GM19043 (cell line): ENCODE results near the gene HOXD4.

ENCODE experiments used
- ATAC-seq: cut with Tn5 transposase; IDR thresholded peaks from one replicate; pipeline ENCODE4 v1.9.1; 2021; ENCODE audit warnings: low read depth; ENCODE audit not compliant: unreplicated experiment

Gene HOXD4

DNA sequence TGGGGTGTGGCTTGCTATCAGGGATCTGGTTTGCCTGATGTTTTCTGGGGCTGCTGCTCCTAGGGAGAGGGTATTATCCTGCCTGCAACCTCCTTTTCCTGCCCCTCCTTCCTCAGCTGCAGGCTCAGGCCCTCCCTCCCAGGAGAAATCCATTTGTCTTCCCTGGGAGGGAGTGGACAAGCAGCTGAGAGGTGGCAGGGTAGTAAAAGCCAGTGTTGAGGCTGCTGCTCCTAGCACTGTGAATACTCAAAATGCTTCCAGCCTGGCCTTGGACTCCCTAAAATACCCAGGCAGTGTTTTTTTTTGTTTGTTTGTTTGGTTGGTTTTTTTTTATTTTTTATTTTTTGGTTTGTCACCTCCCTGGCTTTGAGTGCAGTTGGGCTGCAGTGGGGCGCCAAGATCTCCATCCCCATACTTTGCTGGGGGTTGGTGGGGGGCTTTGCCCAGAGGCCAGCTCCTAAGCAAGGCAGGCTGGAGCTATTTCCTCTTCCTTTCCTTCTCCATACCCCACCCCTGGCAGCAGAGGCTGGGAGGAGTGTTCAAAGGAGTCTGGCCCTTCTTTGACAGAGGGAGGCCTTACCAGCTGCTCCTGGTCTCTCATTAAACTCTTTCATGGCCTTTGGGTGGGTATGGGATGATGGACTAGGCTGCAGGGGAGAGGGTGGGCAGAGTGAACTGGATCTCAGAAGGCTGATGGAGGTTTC lies 19.4 kb downstream of the HOXD4 start:
- no peak for ATAC-seq

DNA sequence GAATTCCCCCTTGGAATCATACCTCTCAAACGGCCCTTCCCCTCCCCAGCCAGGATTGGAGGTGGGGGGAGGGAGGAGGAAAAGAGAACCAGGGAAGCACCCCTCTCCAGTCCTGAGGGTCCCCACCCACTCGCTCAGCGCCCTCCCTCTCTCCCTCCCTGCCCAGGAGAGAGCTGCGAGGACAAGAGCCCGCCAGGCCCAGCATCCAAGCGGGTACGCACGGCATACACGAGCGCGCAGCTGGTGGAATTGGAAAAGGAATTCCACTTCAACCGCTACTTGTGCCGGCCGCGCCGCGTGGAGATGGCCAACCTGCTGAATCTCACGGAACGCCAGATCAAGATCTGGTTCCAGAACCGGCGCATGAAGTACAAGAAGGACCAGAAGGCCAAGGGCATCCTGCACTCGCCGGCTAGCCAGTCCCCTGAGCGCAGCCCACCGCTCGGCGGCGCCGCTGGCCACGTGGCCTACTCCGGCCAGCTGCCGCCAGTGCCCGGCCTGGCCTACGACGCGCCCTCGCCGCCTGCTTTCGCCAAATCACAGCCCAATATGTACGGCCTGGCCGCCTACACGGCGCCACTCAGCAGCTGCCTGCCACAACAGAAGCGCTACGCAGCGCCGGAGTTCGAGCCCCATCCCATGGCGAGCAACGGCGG lies 20.1 kb downstream of the HOXD4 start:
- no peak for ATAC-seq

DNA sequence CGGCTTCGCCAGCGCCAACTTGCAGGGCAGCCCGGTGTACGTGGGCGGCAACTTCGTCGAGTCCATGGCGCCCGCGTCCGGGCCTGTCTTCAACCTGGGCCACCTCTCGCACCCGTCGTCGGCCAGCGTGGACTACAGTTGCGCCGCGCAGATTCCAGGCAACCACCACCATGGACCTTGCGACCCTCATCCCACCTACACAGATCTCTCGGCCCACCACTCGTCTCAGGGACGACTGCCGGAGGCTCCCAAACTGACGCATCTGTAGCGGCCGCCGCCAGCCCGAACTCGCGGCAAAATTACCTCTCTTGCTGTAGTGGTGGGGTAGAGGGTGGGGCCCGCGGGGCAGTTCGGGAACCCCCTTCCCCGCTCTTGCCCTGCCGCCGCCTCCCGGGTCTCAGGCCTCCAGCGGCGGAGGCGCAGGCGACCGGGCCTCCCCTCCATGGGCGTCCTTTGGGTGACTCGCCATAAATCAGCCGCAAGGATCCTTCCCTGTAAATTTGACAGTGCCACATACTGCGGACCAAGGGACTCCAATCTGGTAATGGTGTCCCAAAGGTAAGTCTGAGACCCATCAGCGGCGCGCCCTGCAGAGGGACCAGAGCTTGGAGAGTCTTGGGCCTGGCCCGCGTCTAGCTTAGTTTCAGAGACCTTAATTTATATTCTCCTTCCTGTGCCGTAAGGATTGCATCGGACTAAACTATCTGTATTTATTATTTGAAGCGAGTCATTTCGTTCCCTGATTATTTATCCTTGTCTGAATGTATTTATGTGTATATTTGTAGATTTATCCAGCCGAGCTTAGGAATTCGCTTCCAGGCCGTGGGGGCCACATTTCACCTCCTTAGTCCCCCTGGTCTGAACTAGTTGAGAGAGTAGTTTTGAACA lies 20.9 kb downstream of the HOXD4 start:
- ATAC-seq = no peak

DNA sequence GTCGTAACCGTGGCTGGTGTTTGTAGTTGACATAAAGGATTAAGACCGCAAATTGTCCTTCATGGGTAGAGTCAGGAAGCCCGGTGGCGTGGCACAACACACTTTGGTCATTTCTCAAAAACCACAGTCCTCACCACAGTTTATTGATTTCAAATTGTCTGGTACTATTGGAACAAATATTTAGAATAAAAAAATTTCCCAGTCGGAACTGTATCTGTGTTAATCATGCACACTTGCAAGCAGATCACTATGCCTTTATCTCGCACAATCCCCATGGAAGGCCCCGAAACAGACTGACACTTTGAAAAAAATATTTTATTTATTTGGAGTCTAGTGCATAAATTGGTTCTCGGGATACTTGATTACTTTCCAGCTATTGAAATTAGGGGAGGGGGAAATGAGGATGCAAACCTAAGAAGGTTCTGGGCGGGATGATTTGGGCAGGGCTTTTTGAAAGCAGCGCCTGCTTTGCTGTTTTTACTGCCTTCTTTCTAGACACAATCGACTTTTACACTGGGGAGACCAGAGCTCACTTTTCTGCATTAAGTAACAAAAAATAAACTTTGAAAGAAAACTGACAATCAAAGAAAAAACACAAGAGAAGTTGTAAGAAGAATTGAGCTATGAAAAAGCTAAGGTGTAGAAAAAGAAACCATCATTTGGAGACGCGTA lies 21.7 kb downstream of the HOXD4 start:
- ATAC-seq = no peak

DNA sequence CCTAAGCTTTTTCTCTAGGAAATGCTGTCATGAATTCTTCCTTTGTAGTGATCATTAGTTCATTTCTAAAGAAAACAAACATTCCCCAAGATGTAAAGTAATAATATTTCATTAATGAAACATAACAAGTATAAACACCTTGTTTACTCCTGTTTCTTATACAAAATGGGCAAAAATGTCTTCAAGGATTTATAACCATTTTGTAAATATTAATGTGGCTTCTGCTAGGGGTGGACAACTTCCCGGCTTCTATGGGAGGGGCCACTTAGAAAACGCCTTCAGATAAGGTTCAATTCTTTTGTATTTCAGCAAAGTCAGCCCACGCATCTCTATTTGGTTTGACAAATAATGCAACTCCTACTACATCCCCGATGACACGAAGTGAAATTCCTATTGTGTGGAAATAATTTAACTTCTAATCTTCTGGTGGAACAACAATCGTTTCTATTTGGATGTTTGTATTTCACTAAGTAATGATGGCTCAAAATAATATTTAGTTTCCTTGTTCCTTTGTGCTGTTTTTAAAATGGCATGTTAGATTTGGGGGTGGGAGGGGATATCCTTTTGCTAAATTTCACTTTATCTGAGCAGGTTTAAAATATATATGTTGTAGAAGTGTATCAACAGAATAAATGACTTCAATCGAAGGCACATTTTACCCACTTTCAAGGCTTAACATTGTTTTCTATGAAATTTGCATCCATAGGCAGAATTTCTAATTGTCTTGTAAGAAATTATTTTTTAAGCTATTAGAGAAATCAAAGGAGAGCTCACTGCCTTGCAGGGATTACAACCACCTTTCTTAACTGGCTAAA lies 22.4 kb downstream of the HOXD4 start:
- no peak for ATAC-seq

DNA sequence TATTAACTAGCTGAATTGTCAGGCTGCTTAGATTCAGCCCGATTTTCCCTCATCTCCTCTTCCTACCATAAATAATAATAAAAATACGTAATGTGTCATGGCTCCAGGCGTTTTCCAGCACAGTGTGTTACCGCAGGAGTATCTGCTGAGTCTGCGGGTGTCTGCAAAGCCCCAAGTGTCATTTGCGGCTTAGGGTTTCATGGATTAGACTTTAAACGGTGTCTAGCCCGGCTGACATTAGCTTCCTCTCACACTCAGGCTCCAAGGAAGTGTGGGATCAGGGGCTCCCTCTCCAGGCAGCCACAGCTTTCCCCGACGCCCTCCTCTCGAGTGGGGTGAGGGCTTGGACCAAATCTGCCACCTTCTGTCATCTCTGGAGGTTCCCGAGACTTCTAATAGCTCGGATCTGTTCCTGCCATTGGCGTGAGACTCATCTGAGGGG lies 23.1 kb downstream of the HOXD4 start:
- no peak for ATAC-seq

DNA sequence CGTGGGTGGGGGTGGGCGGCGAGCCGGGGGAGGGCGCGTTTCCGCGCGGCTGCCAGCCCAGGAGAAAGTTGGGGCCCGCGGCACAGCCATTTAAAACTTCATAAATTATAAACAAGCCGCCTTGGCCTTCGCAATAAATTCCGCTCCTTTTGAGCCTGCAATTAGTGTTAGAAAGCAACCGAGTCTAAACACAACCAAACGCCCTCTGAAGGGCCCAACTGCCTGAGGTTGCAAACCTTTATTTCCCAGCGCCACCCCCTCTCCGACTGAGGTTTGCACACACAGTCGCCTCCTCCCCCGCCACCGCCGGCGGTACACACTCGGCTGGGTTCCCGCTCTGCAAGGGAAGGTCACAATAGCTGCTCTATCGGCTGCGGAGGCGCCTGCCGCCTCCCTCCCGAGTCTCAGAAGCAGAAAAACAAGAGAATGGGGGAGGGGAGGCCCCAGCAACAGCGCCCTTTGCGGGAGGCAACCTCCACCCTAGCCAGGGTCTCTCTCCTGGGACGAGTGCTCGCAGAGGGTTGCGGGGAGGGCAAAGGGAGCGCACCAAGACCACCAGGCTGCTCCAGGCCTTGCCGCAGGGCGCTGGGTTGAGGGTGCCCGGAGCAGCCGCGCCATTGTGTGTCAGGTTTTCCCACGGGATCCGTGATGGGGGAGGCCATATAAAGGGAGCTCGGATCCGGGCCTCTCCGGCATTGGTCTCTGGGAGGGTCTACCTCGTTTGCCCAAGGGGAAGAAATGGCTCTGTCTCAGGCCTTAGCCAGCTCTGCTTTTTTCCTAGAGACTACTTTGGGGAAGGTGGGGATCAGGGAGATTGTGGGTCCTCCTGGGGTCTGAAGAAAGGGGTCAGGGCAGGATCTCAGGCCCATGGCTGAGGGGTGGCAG lies 23.7 kb downstream of the HOXD4 start:
- no peak for ATAC-seq

DNA sequence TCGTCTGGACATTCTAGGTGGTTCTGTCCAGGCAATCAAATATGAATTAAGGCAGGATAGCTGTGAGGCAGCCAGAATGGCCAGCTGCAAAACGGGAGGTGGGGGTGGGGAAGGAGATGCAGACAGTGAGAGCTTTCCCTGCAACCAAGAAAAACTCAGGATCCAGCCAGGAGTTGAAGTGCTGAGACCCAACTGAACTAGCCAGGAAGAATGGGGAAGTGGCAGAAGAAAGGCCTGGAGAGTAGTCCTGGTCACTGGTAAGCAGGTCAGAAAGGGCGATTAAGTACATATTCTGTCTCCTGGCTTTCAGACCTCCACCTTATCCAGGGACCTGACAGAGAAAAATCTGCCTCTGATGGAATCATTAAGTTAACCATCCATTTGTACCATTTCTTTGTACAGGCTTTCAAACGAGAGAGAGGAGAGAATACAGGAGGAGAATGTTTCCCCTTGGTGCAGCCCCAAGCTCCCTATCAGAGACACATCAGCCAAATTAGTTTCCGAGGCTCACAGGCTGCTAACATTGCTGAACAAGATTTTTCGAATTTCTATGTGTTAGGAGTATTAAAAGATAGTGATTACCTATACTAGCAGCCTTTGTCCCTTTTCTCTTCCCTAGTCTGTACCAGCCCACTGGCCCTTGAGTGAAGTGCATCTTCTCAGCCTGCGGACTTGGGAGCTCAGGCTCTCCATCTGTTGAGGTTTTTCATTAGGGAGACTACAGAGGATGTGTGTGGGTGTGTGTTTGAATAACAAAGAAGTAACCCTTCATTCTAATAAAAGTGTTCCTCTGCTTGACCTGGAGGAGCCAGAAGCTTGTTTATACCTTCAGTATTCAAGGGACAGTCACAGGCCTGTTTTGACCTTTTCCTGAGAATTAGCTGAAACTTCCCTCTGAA lies 24.6 kb downstream of the HOXD4 start:
- no peak for ATAC-seq

DNA sequence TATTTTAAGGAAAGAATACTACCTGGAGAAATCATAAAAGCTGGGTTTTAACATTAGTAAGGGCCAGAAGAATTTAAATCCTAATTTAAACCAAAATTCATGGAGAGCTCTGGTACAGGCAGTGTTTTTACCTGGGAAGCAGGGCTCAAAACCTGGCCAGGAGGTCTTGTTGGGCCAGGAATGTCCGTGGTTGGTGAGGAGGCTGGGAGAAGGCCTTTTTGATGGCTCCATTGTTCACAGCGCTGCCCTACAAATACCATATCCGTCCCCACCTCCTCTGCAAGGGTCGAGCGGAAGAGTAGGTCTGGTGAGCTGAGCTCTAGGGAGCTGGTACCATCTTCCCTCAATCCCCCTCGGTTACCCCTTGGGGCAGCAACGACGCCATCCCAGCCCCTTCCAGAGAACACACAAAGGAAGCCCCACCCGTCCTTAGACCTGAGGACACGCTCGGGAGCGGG lies 26.3 kb downstream of the HOXD4 start:
- ATAC-seq = no peak

DNA sequence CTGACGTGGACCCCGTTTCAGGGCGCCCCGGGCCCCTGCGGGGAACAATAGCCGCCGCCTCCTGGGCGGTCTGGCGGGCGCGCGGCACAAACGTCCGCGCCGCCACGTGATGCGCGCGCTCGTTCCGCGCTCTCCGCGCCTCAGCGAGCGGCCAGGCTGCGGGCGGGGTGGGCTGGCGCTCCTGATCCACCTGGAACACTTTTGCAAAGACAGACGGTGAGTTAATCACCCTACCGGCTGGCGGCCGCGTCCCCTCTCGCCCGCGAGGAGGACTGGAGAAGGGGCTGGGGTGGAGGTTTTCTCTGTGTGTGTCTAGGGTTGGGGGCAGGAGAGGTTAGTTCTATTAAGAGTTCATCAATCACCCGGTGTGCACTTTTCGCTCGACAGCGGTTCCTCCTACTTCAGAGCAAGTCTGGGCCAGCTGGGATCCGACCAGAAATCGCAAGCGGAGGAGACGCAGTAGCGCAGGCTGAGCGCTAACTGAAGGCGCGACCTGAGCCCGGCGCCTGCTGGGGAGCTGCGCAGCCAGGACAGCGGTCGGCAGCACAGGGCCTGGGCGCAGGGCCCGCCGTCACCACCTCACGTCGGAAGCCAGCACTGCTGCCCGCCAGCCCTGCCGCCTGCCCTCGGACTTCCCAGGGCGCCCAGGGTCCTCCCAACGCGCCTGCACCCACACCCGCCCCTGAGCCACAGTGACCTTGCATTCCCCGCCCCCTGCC lies 26.8 kb downstream of the HOXD4 start:
- no peak for ATAC-seq

DNA sequence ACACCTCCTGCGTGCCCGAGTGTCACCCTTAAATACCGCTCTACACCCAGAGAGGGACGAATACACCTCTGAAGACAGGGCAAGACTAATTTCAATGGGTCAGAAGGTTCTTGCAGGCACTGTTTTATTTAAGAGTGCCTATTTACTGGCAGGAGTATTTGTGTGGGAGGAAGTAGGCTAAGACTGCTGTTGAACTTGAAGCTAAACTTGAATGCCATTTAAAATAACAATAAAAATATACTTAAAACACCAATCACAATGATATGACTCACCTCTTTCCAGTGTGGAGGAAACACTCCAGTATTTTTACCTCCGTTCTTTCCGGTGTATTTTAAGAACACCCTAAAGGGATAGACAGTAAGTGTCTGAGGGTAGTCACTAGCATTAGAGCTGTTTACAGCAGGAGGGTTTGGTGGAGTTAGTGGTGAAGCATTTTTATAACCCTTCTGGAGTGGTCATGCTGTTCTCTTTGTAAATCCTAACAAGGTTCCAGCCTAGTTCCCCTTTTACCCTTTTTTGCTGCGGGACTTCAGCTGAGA lies 27.5 kb downstream of the HOXD4 start:
- ATAC-seq = no peak

DNA sequence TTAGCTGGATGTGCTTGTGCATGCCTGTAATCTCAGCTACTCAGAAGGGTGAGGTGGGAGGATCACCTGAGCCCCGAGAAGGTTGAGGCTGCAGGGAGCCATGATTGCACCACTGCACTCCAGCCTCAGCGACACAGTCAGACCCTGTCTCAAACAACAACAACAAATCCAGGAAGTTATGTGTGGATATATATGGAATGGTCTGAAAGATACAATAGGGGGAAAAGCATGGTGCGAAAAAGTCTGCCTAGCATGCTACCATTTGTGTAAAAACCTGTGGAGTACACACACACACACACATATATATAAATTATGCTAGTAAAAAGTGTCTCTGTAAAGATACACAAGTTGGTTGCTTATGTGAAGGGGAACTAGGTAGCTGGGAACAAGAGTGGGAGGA lies 30.2 kb downstream of the HOXD4 start:
- ATAC-seq = no peak

DNA sequence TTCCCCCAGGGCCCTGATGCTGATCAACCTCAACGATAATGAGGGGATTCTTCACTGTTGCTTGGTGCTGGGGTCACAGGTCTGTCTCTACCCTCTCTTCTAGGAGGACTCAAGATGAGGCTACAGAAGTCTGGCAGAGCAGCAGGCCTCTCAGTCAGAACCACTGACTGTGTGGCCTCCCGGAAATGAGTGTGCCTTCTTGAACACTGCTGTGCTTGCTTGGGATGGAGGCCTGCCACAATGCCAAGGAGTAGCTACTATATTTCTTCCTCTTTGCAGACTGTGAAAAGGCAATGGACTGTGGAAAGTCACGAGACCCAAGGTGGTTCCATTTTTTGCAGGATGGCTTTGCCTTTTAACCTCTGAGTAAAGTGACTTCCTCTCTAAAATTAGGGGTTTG lies 31.3 kb downstream of the HOXD4 start:
- ATAC-seq = no peak

DNA sequence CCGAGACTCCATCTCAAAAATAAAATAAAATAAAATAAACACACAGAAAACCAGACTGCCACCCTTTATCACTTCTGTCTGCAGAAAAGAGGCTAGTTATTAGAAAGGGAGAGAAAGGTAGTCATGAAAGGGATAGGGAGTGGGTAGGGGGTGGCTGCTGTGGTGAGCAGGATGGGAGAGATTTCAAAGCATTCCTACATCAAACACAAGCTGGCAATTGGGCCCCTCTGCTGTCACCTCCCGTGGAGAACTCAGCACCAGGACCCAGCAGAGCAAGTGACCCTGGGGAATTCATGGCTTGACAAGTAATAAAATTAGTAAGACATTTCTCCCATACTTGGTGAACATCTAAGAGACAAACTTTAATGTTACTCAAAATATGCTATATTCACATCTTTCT lies 33.4 kb downstream of the HOXD4 start:
- no peak for ATAC-seq

DNA sequence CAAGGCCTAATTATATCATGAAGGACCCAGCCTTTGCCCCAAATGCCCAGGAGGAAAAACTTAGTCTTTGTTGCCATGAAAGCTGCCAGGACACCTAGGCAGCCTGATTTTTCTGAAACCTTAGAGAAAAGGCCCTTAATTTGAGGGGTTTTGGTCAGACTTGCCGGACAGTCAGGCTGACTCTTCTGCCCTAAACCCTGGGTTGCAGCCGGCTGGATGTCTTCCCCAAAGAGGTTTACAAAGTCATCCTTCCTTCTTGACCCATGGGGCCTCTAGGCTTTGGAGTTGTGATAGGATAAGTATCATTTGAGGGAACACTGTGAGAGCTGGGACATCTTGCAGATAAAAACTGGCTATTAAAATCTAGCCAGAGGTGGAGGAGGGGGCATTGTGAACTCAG lies 34.7 kb downstream of the HOXD4 start:
- ATAC-seq = no peak

DNA sequence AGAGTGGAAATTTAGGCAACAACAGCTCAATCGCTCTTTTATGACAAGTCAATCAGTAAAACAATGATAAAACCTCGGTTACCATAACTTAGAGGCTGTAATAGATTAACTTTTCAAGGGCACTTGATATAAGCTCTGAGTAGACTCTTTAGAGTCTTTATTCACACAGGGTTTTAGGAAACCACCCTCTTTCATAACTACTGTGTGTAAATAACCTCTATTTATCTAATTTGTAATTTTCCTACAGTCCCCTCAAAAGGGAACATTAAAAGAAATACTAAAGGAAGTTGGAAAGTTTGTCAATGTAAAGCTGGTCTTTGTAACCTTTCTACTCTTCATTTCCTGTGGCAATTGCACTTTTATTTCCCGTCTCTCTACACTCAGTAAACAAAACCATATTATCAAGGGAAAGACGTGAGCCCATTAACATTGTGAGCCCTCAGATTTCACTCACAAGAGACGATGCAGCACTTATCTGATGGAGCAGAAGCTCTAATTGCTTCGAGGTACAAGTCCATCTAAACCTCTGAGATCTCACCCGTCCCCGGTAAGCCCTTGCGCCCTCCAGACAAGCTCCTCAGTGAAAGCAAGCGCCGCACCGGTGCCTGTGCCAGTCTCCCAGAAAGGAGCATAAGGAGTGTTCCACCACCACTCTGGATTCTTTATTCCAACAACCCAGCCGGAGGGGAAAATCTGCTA lies 36.0 kb downstream of the HOXD4 start:
- ATAC-seq = no peak
